Mesothelial cell of epicardium (in vitro differentiated cells): ENCODE data around the gene EFEMP1. TPM values are rescaled to one million over a fixed set of nuclear protein-coding genes. Genes with fewer than 3 reads are reported as not detected.

Source experiments
- DNase-seq, 2 experiments: peaks; one replicate each; pipeline ENCODE4 v3.0.0; 2021; ENCODE audit warnings: low spot score in 2 of 2; ENCODE audit not compliant: unreplicated experiment in 2 of 2
- H3K27ac Mint-ChIP-seq: 2 replicates; pipeline ENCODE4 v1.8.0; 2021; ENCODE audit warnings: mixed read lengths
- H3K27me3 Mint-ChIP-seq: 2 replicates; pipeline ENCODE4 v1.8.0; 2021; ENCODE audit warnings: low read depth, mixed read lengths
- H3K36me3 Mint-ChIP-seq: 2 replicates; pipeline ENCODE4 v1.8.0; 2021; ENCODE audit warnings: mixed read lengths
- H3K4me1 Mint-ChIP-seq: 2 replicates; pipeline ENCODE4 v1.8.0; 2021; ENCODE audit warnings: mixed read lengths
- H3K4me3 Mint-ChIP-seq: 2 replicates; pipeline ENCODE4 v1.8.0; 2021; ENCODE audit warnings: mild to moderate bottlenecking, moderate library complexity, mixed read lengths
- H3K9me3 Mint-ChIP-seq: 2 replicates; pipeline ENCODE4 v1.8.0; 2021; ENCODE audit warnings: mixed read lengths
- CTCF ChIP-seq: fragments of 200-600 bp; sonication (generic); IDR thresholded peaks from one replicate; pipeline ENCODE4 v1.5.0; 2021; ENCODE audit warnings: antibody characterized with exemption; ENCODE audit not compliant: unreplicated experiment
- total RNA-seq: library from RNA; stranded (reverse); gene quantifications from 3 replicates; pipeline ENCODE4 v1.2.1, GENCODE V29; 2021

EFEMP1 gene
- total RNA-seq, 1 donor from 2014 or later, result 38.1 TPM

GRCh38 chr2:55887901-55888624, 35.5 kb downstream of the EFEMP1 start:
- H3K4me1 Mint-ChIP-seq, result peaks cover 37% of the 10 kb centered on the region
- H3K4me3 Mint-ChIP-seq, result no peak overlapping the region
- TF ChIP-seq CTCF, result no peak
- no peak overlapping the region for H3K27ac Mint-ChIP-seq
- no peak for DNase-seq
- H3K36me3 Mint-ChIP-seq, result no peaks in the 10 kb centered on the region
- H3K9me3 Mint-ChIP-seq, result no peaks in the 10 kb centered on the region
- H3K27me3 Mint-ChIP-seq, result peaks cover 1% of the 10 kb centered on the region

DNA sequence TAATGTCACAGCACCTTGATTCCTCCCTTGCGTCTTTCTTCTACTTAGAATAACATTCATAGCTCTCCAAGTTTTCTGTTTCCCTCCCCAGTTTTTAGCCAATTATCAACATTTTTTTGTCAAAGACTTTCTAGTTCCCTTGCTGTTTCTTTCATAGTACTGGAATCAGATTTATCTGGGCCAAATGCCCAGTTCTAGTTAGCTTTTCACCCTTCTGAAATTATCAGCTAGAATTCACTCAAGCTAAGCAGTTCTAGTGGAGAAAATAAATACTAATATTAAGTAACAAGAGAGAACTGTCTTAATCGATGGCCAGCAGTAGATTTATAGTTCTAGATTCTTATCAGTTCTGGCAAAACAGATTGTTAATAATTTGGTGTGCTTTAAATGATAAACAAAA, 36.2 kb downstream of the EFEMP1 start:
- Mint-ChIP-seq H3K9me3 (no peaks in the 10 kb centered on the region), H3K27me3 (peaks cover 1% of the 10 kb centered on the region), H3K27ac (peak overlapping the region; percentile 16), H3K4me3 (no peak overlapping the region), H3K36me3 (no peaks in the 10 kb centered on the region), H3K4me1 (peaks cover 37% of the 10 kb centered on the region)
- DNase-seq, result no peak
- TF ChIP-seq CTCF, result no peak

DNA sequence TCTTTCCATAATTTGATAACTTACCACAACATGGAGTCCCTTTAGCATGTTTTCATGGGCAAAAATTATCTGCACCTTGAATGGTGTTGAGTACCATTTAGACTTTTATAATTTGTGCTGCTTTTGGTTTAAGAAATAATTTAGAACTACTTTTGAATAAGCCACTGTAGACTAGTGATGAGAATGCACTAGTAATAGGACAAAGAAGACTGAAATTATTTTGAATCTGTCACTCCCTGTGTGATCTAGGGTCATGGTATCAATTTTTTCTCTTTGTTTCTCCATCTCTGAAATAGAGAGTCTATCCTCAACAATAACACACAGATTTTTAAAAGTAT, 37.7 kb downstream of the EFEMP1 start:
- H3K4me1 Mint-ChIP-seq, result peaks cover 22% of the 10 kb centered on the region
- H3K4me3 Mint-ChIP-seq, result no peak overlapping the region
- H3K27me3 Mint-ChIP-seq, result peaks cover 1% of the 10 kb centered on the region
- DNase-seq, result no peak
- no peak overlapping the region for H3K27ac Mint-ChIP-seq
- TF ChIP-seq CTCF, result no peak
- H3K9me3 Mint-ChIP-seq, result no peaks in the 10 kb centered on the region
- no peaks in the 10 kb centered on the region for H3K36me3 Mint-ChIP-seq

- no peak for TF ChIP-seq CTCF
- Mint-ChIP-seq H3K27me3 (peaks cover 1% of the 10 kb centered on the region), H3K4me1 (peaks cover 20% of the 10 kb centered on the region), H3K4me3 (no peak overlapping the region), H3K36me3 (no peaks in the 10 kb centered on the region), H3K9me3 (no peaks in the 10 kb centered on the region), H3K27ac (peak overlapping the region; percentile 57)
- DNase-seq, result no peak
Observed at GRCh38 chr2:55885127-55885943, 38.2 kb downstream of the EFEMP1 start.

DNA sequence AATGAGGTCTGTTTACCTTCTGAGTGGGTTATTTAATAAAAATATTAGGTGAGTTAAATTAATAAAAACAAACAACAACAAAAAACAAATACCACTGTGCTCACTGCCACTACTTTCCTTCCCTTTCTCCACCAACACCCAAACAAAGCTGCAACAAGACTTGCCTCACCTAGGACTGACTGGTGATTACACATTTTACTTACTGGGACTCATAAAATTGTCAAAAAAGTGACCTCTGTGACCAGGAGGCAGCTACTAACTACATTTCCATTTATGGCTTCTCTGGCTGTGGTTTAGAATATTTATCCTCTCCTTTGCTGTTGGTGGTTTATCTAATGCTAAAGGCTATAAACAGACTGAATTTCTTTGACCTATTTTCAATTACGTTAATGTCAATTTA, 39.8 kb downstream of the EFEMP1 start:
- TF ChIP-seq CTCF, result no peak
- Mint-ChIP-seq H3K27me3 (peaks cover 1% of the 10 kb centered on the region), H3K4me3 (no peak overlapping the region), H3K36me3 (peaks cover 7% of the 10 kb centered on the region), H3K27ac (no peak overlapping the region), H3K9me3 (no peaks in the 10 kb centered on the region), H3K4me1 (peaks cover 20% of the 10 kb centered on the region)
- DNase-seq, result no peak
